HCT116 (cell line): Measurements from ENCODE around the gene C1orf146. TPM values are rescaled to one million over a fixed set of nuclear protein-coding genes. Genes with fewer than 3 reads are reported as not detected.

Experiments
- ATAC-seq: fragments of 200-7000 bp; cut with Tn5 transposase; 2 replicates; pipeline ENCODE4 v1.9.1; 2020; ENCODE audit warnings: mild to moderate bottlenecking, moderate library complexity
- BruUV-seq: library from RNA; stranded (reverse); fragments of 400-500 nt; replicated peaks from 2 replicates; lab custom pipeline; 2021; lab: Mats Ljungman, UMichigan
- CTCF ChIA-PET: fragments of 300-600 bp; sonication (Branson Sonifier 250); formaldehyde crosslinking; loops from one replicate; lab custom pipeline; 2021; ENCODE audit warnings: antibody characterized with exemption; lab: Charles Lee
- POLR2A ChIA-PET: fragments of 300-600, 350-600 bp; sonication (Branson Sonifier 250); formaldehyde crosslinking; loops from one replicate; lab custom pipeline; 2021; ENCODE audit warnings: antibody characterized with exemption; lab: Charles Lee
- RAD21 ChIA-PET, 2 experiments: fragments of 300-600 bp; sonication (Branson Sonifier 250); formaldehyde crosslinking; loops; one replicate each; lab custom pipeline; 2023; ENCODE audit warnings: low total read pairs in 2 of 2; ENCODE audit not compliant: uncharacterized antibody in 2 of 2, unreplicated experiment in 2 of 2, low non-redundant PET in 1 of 2; lab: Charles Lee
- DNase-seq: peaks from one replicate; pipeline ENCODE4 v3.0.0-alpha.2; 2010; ENCODE audit warnings: low read depth, low spot score
- H2AFZ ChIP-seq: fragments of 200-600 bp; shearing (Covaris generic), sonication (generic); 2 replicates; pipeline ENCODE4 v1.6.1; 2017; ENCODE audit warnings: low read depth, mixed run types, mixed read lengths, antibody characterized with exemption, low read length; ENCODE audit not compliant: poor library complexity, severe bottlenecking
- H3K27ac ChIP-seq: 2 replicates; pipeline ENCODE4 v1.5.1; 2012; ENCODE audit warnings: low read depth, low read length
- H3K27me3 ChIP-seq: fragments of 200-600 bp; sonication (generic); 2 replicates; pipeline ENCODE4 v1.6.1; 2016; ENCODE audit warnings: mixed run types, low read length, mixed read lengths; ENCODE audit not compliant: insufficient read depth
- H3K36me3 ChIP-seq, 2 experiments: fragments of 200-500 bp in 1 of 2; fragments of 200-600 bp in 1 of 2; sonication (Bioruptor generic) in 1 of 2; sonication (generic) in 1 of 2; 2 replicates each; pipeline versions ENCODE4 v1.5.1 to v1.6.1; 2014 to 2016; ENCODE audit warnings: low read length in 2 of 2, inconsistent platforms in 1 of 2, mixed read lengths in 1 of 2, mixed run types in 1 of 2; ENCODE audit not compliant: insufficient read depth in 2 of 2, control insufficient read depth in 1 of 2
- H3K4me1 ChIP-seq, 2 experiments: fragments of 200-600 bp in 1 of 2; sonication (generic) in 1 of 2; 2 replicates each; pipeline versions ENCODE4 v1.5.1 to v1.6.1; 2012 to 2017; ENCODE audit warnings: low read length in 2 of 2, inconsistent platforms in 1 of 2, mild to moderate bottlenecking in 1 of 2, mixed read lengths in 1 of 2, mixed run types in 1 of 2, moderate library complexity in 1 of 2; ENCODE audit not compliant: insufficient read depth in 2 of 2, control insufficient read depth in 1 of 2
- H3K4me2 ChIP-seq: fragments of 200-600 bp; sonication (generic); 2 replicates; pipeline ENCODE4 v1.6.1; 2017; ENCODE audit warnings: mixed run types, low read length, mixed read lengths
- H3K4me3 ChIP-seq, 2 experiments: fragments of 200-600 bp in 1 of 2; sonication (generic) in 1 of 2; replicated peaks in 1 of 2; 2 replicates each; pipeline ENCODE4 v1.5.1; 2011 to 2016; ENCODE audit warnings: low read length in 2 of 2, control low read depth in 1 of 2, low read depth in 1 of 2, mild to moderate bottlenecking in 1 of 2, mixed read lengths in 1 of 2, mixed run types in 1 of 2
- H3K79me2 ChIP-seq: fragments of 200-600 bp; sonication (generic); 2 replicates; pipeline ENCODE4 v1.6.1; 2017; ENCODE audit warnings: mild to moderate bottlenecking, mixed run types, low read length, moderate library complexity, mixed read lengths; ENCODE audit not compliant: insufficient read depth
- H3K9ac ChIP-seq: fragments of 200-600 bp; sonication (generic); 2 replicates; pipeline ENCODE4 v1.6.1; 2016; ENCODE audit warnings: low read length, mixed read lengths
- H3K9me2 ChIP-seq: fragments of 200-600 bp; sonication (generic), shearing (Covaris generic); 2 replicates; pipeline ENCODE4 v1.6.1; 2017; ENCODE audit warnings: mixed run types, mild to moderate bottlenecking, moderate library complexity; ENCODE audit not compliant: insufficient read depth
- H3K9me3 ChIP-seq, 2 experiments: fragments of 200-500 bp in 1 of 2; fragments of 200-600 bp in 1 of 2; sonication (Bioruptor generic) in 1 of 2; sonication (generic) in 1 of 2; 2 replicates each; pipeline ENCODE4 v1.6.1; 2014 to 2017; ENCODE audit warnings: low read length in 2 of 2, mixed read lengths in 2 of 2, inconsistent platforms in 1 of 2, low read depth in 1 of 2, mild to moderate bottlenecking in 1 of 2, mixed run types in 1 of 2, moderate library complexity in 1 of 2; ENCODE audit not compliant: control insufficient read depth in 1 of 2, insufficient read depth in 1 of 2
- H4K20me1 ChIP-seq: fragments of 200-600 bp; sonication (generic), shearing (Covaris generic); 2 replicates; pipeline ENCODE4 v1.6.1; 2017; ENCODE audit warnings: mixed run types, mild to moderate bottlenecking, moderate library complexity; ENCODE audit not compliant: insufficient read depth
- CBX3 ChIP-seq: IDR thresholded peaks from 2 replicates; pipeline ENCODE4 v1.6.1; 2012; ENCODE audit warnings: low read depth
- CEBPB ChIP-seq: IDR thresholded peaks from 2 replicates; pipeline ENCODE4 v1.6.1; 2012; ENCODE audit warnings: low read depth
- EZH2 ChIP-seq: fragments of 200-600 bp; sonication (generic); IDR thresholded peaks from 2 replicates; pipeline ENCODE4 v1.6.1; 2017; ENCODE audit warnings: antibody characterized with exemption, mixed run types
- FOSL1 ChIP-seq: IDR thresholded peaks from 2 replicates; pipeline ENCODE4 v1.6.1; 2012; ENCODE audit warnings: low read depth
- JUND ChIP-seq: IDR thresholded peaks from 2 replicates; pipeline ENCODE4 v1.6.1; 2012
- POLR2A ChIP-seq: IDR thresholded peaks from 2 replicates; pipeline ENCODE4 v1.7.0; 2011; ENCODE audit warnings: borderline replicate concordance; ENCODE audit not compliant: insufficient read depth, insufficient read length; ENCODE audit errors: extremely low read depth
- REST ChIP-seq: IDR thresholded peaks from 2 replicates; pipeline ENCODE4 v1.6.1; 2012; ENCODE audit warnings: low read depth
- SIN3A ChIP-seq: IDR thresholded peaks from 2 replicates; pipeline ENCODE4 v1.6.1; 2012; ENCODE audit warnings: low read depth
- ZBTB33 ChIP-seq: IDR thresholded peaks from 2 replicates; pipeline ENCODE4 v1.6.1; 2011; ENCODE audit warnings: mild to moderate bottlenecking, low read length, moderate library complexity; ENCODE audit not compliant: insufficient replicate concordance; ENCODE audit errors: extremely low read depth
- intact Hi-C: fragments of 100-400 bp; cut with micrococcal nuclease; formaldehyde crosslinking; loops from 2 replicates; pipeline ENCODE4 v1.10.0; 2022
- total RNA-seq: library from RNA; stranded (reverse); gene quantifications from one replicate; pipeline ENCODE4 v1.2.1, GENCODE V29; 2021; ENCODE audit not compliant: unreplicated experiment

The C1orf146 gene
- total RNA-seq, 1 experiment from 2014 or later: not detected

DNA sequence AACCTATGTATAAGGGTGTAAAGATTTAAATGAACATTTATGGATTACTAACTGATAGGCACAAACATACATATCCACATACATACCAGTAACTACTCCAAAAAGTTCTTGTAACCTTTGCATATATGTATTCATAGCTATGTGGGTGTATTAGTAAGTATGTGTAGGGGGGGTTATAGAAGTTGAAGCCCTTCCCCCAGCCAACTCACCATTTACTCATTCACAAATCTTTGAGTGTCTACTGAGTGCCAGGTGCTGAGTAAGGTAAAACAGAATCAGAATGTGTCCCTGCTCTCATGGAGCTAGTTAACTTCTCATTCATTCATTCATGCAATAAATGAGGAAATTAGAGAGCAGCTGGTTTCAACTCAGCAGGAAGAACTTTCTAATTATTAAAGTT, 1.3 kb downstream of the C1orf146 start:
- H3K27ac ChIP-seq: no peak overlapping the region
- DNase-seq: no peak
- no peaks in the 10 kb centered on the region for H3K79me2 ChIP-seq
- no peaks in the 10 kb centered on the region for H3K9me2 ChIP-seq
- H3K9me3 ChIP-seq: no peaks in the 10 kb centered on the region
- ATAC-seq: no peak
- TF ChIP-seq POLR2A (no peak), CBX3 (no peak), CEBPB (no peak), REST (no peak), JUND (no peak), SIN3A (no peak), EZH2 (no peak), FOSL1 (no peak), ZBTB33 (no peak)
- H3K4me2 ChIP-seq: no peak overlapping the region
- H4K20me1 ChIP-seq: no peaks in the 10 kb centered on the region
- H3K9ac ChIP-seq: no peak overlapping the region
- BruUV-seq: no TSS peak
- RAD21 ChIA-PET: no interaction called here
- H3K27me3 ChIP-seq: no peaks in the 10 kb centered on the region
- POLR2A ChIA-PET: no interaction called here
- H3K36me3 ChIP-seq: no peaks in the 10 kb centered on the region
- H2AFZ ChIP-seq: no peak overlapping the region
- H3K4me1 ChIP-seq: no peaks in the 10 kb centered on the region
- CTCF ChIA-PET: no interaction called here
- intact Hi-C loops: no loop called here
- H3K4me3 ChIP-seq: no peak overlapping the region
